ENCODE measurements around the gene GDA. TPM values are rescaled to one million over a fixed set of nuclear protein-coding genes. Genes with fewer than 3 reads are reported as not detected.

The GDA gene
- total and polyA plus RNA-seq, 4 donors: 0.04 to 1.5 (median 0.63) TPM

GRCh38 chr9:72204062-72204461, 54.8 kb downstream of the GDA start:
- no peak for ATAC-seq (ENCODE audit: insufficient read depth, low FRiP score)

GRCh38 chr9:72205513-72205912, 56.3 kb downstream of the GDA start:
- Histone ChIP-seq H3K27ac (ENCODE audit: low read depth in 1 of 2, low read length in 1 of 2) (no peak overlapping the region), H3K4me3 (no peak overlapping the region), H3K9me3 (ENCODE audit: control insufficient read depth in 4 of 4, insufficient read depth in 3 of 4, low read length in 3 of 4) (no peaks in the 10 kb centered on the region), H3K4me1 (ENCODE audit: control insufficient read depth in 5 of 5, insufficient read depth in 5 of 5, low read length in 5 of 5) (no peaks in the 10 kb centered on the region), H3K27me3 (ENCODE audit: control insufficient read depth in 3 of 3, insufficient read depth in 3 of 3, low read length in 2 of 3) (no peaks in the 10 kb centered on the region), H3K9ac (ENCODE audit: insufficient read depth in 1 of 2, low read length in 2 of 2) (no peak overlapping the region), H3K36me3 (ENCODE audit: control insufficient read depth in 4 of 4, insufficient read depth in 4 of 4, low read length in 4 of 4) (no peaks in the 10 kb centered on the region)
- no peak for TF ChIP-seq CTCF (IDR thresholded peaks at IDR 0.05; ENCODE audit: control extremely low read depth, extremely low read depth)
- peak in 1 of 3 donors; percentile 2 for DNase-seq
- ATAC-seq (ENCODE audit: insufficient read depth, low FRiP score): no peak

More at GRCh38 chr9:72204062-72204461, 54.8 kb downstream of the GDA start:
- Histone ChIP-seq H3K36me3 (ENCODE audit: control insufficient read depth in 4 of 4, insufficient read depth in 4 of 4, low read length in 4 of 4) (no peaks in the 10 kb centered on the region), H3K4me3 (no peak overlapping the region), H3K27ac (ENCODE audit: low read depth in 1 of 2, low read length in 1 of 2) (no peak overlapping the region), H3K4me1 (ENCODE audit: control insufficient read depth in 5 of 5, insufficient read depth in 5 of 5, low read length in 5 of 5) (no peaks in the 10 kb centered on the region), H3K9me3 (ENCODE audit: control insufficient read depth in 4 of 4, insufficient read depth in 3 of 4, low read length in 3 of 4) (no peaks in the 10 kb centered on the region), H3K27me3 (ENCODE audit: control insufficient read depth in 3 of 3, insufficient read depth in 3 of 3, low read length in 2 of 3) (no peaks in the 10 kb centered on the region), H3K9ac (ENCODE audit: insufficient read depth in 1 of 2, low read length in 2 of 2) (no peak overlapping the region)
- no peak for TF ChIP-seq CTCF (IDR thresholded peaks at IDR 0.05; ENCODE audit: control extremely low read depth, extremely low read depth)
- 87 to 89% methylated on average over 7 of the region's 7 CpGs for WGBS, 2 donors
- DNase-seq: no peak

- ATAC-seq (ENCODE audit: insufficient read depth, low FRiP score) (no peak), DNase-seq (peak in 1 of 3 donors; percentile 6)
- TF ChIP-seq CTCF (IDR thresholded peaks at IDR 0.05; ENCODE audit: control extremely low read depth, extremely low read depth): no peak
Observed at GRCh38 chr9:72207278-72207677, 58.0 kb downstream of the GDA start.

GRCh38 chr9:72210522-72210921, 61.3 kb downstream of the GDA start:
- Histone ChIP-seq H3K9ac (ENCODE audit: insufficient read depth in 1 of 2, low read length in 2 of 2) (no peak overlapping the region), H3K4me3 (no peak overlapping the region), H3K27ac (ENCODE audit: low read depth in 1 of 2, low read length in 1 of 2) (no peak overlapping the region), H3K9me3 (ENCODE audit: control insufficient read depth in 4 of 4, insufficient read depth in 3 of 4, low read length in 3 of 4) (no peaks in the 10 kb centered on the region), H3K27me3 (ENCODE audit: control insufficient read depth in 3 of 3, insufficient read depth in 3 of 3, low read length in 2 of 3) (no peaks in the 10 kb centered on the region), H3K4me1 (ENCODE audit: control insufficient read depth in 5 of 5, insufficient read depth in 5 of 5, low read length in 5 of 5) (no peaks in the 10 kb centered on the region), H3K36me3 (ENCODE audit: control insufficient read depth in 4 of 4, insufficient read depth in 4 of 4, low read length in 4 of 4) (no peaks in the 10 kb centered on the region)
- TF ChIP-seq CTCF (IDR thresholded peaks at IDR 0.05; ENCODE audit: control extremely low read depth, extremely low read depth): no peak
- ATAC-seq (ENCODE audit: insufficient read depth, low FRiP score) (no peak), DNase-seq (no peak)
- WGBS, 2 donors: 75% methylated on average over 6 of the region's 6 CpGs

More at GRCh38 chr9:72207278-72207677, 58.0 kb downstream of the GDA start:
- Histone ChIP-seq H3K36me3 (ENCODE audit: control insufficient read depth in 4 of 4, insufficient read depth in 4 of 4, low read length in 4 of 4) (no peaks in the 10 kb centered on the region), H3K27me3 (ENCODE audit: control insufficient read depth in 3 of 3, insufficient read depth in 3 of 3, low read length in 2 of 3) (no peaks in the 10 kb centered on the region), H3K4me1 (ENCODE audit: control insufficient read depth in 5 of 5, insufficient read depth in 5 of 5, low read length in 5 of 5) (no peaks in the 10 kb centered on the region), H3K9me3 (ENCODE audit: control insufficient read depth in 4 of 4, insufficient read depth in 3 of 4, low read length in 3 of 4) (no peaks in the 10 kb centered on the region), H3K27ac (ENCODE audit: low read depth in 1 of 2, low read length in 1 of 2) (no peak overlapping the region), H3K9ac (ENCODE audit: insufficient read depth in 1 of 2, low read length in 2 of 2) (no peak overlapping the region), H3K4me3 (no peak overlapping the region)
